ENCODE measurements around the gene ANKRD13A.

DNA sequence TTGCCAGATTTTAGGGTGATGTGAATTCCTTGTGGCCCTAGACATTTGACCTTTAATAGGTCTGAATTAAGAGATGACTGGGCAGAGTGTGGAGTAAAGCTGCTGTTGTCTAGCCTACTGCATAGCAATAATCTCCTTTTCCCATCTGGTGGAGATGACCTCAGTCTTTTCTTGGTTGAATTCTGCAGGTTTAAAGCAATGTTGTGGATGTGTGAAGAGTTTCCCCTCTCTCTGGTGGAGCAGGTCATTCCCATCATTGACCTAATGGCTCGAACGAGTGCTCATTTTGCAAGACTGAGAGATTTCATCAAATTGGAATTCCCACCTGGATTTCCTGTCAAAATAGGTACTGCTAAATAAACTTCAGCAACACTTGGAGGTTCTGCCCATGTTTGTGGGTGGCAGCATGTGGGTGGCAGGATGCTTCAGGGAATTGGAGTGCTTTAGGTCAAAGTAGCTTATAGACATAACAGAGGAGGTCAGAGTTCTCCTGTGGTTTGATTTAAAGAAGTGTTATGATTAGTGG lies 30.1 kb downstream of the ANKRD13A start:
- TF ChIP-seq, protein P1, sequence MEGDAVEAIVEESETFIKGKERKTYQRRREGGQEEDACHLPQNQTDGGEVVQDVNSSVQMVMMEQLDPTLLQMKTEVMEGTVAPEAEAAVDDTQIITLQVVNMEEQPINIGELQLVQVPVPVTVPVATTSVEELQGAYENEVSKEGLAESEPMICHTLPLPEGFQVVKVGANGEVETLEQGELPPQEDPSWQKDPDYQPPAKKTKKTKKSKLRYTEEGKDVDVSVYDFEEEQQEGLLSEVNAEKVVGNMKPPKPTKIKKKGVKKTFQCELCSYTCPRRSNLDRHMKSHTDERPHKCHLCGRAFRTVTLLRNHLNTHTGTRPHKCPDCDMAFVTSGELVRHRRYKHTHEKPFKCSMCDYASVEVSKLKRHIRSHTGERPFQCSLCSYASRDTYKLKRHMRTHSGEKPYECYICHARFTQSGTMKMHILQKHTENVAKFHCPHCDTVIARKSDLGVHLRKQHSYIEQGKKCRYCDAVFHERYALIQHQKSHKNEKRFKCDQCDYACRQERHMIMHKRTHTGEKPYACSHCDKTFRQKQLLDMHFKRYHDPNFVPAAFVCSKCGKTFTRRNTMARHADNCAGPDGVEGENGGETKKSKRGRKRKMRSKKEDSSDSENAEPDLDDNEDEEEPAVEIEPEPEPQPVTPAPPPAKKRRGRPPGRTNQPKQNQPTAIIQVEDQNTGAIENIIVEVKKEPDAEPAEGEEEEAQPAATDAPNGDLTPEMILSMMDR (IDR thresholded peaks at IDR 0.05 in 4 of 5, conservative IDR thresholded peaks at IDR 0.05 in 1 of 5): no peak
- no peak for TF ChIP-seq POLR2A (IDR thresholded peaks at IDR 0.05)
